GM19324 (cell line): Measurements from ENCODE around the gene SMOC2.

Experiments
- ATAC-seq: cut with Tn5 transposase; IDR thresholded peaks from one replicate; pipeline ENCODE4 v1.9.1; 2021; ENCODE audit warnings: mild to moderate bottlenecking, moderate library complexity; ENCODE audit not compliant: unreplicated experiment, low FRiP score

Gene SMOC2

GRCh38 chr6:168441434-168442391 lies 729 bp downstream of the SMOC2 start:
- no peak for ATAC-seq

GRCh38 chr6:168442646-168443045 lies 1.7 kb downstream of the SMOC2 start:
- no peak for ATAC-seq

GRCh38 chr6:168447282-168447681 lies 6.3 kb downstream of the SMOC2 start:
- ATAC-seq, result no peak

- no peak for ATAC-seq
Observed at GRCh38 chr6:168447700-168448099, 6.7 kb downstream of the SMOC2 start.

- no peak for ATAC-seq
Observed at GRCh38 chr6:168448243-168448855, 7.4 kb downstream of the SMOC2 start.

- no peak for ATAC-seq
Observed at GRCh38 chr6:168450917-168451316, 9.9 kb downstream of the SMOC2 start.

- no peak for ATAC-seq
Observed at GRCh38 chr6:168451805-168452517, 11.0 kb downstream of the SMOC2 start.

GRCh38 chr6:168452685-168453377 lies 11.8 kb downstream of the SMOC2 start:
- no peak for ATAC-seq

- ATAC-seq, result no peak
Observed at GRCh38 chr6:168455847-168456530, 15.0 kb downstream of the SMOC2 start.

- ATAC-seq, result no peak
Observed at GRCh38 chr6:168456907-168457652, 16.1 kb downstream of the SMOC2 start.

- no peak for ATAC-seq
Observed at GRCh38 chr6:168457653-168457934, 16.6 kb downstream of the SMOC2 start.

- ATAC-seq, result no peak
Observed at GRCh38 chr6:168458101-168458500, 17.1 kb downstream of the SMOC2 start.

GRCh38 chr6:168459572-168459971 lies 18.6 kb downstream of the SMOC2 start:
- no peak for ATAC-seq

- ATAC-seq, result no peak
Observed at GRCh38 chr6:168462289-168462853, 21.4 kb downstream of the SMOC2 start.

GRCh38 chr6:168464546-168464945 lies 23.6 kb downstream of the SMOC2 start:
- no peak for ATAC-seq

- no peak for ATAC-seq
Observed at GRCh38 chr6:168468045-168468444, 27.1 kb downstream of the SMOC2 start.

- no peak for ATAC-seq
Observed at GRCh38 chr6:168469521-168469920, 28.5 kb downstream of the SMOC2 start.

GRCh38 chr6:168469926-168470325 lies 28.9 kb downstream of the SMOC2 start:
- ATAC-seq, result no peak

- ATAC-seq, result no peak
Observed at GRCh38 chr6:168472363-168472762, 31.4 kb downstream of the SMOC2 start.
